ENCODE data around the gene FAAP20.

Gene FAAP20

DNA sequence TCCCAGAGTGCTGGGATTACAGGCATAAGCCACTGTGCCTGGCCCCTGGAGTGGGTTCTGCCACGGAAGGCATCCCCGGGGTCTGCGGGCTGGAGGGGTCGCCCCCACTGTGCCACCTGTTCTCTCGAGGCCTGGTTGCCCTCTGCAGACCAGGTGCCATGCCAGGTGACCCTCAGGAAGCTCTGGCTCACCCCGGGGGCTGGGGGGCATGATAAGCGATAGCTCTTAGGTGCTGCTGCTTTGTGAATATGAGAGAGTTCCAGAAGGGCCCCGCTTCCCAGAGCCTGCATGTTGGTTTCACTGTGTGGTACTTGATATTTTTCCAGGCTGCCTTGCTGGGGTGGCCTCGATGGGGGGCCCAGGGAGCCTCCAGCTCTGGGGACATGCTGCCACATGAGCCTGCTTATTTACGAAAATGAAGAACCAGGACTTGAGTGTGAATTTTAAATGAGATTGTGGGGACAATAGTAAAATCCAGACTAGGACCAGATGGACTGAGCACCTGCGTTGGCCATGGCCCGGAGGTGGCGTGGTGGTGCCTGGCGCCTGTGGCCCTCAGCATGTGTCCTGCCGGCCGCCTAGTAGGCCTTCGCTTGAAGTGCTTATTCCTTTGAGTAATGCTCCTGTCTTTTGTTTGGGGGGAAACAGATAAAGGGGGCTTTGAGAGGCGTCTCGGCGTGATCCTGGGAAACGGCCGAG, 40.9 kb upstream of the FAAP20 start:
- no peaks in the 10 kb centered on the region for H3K36me3 ChIP-seq (ENCODE audit: insufficient read depth, low read length)
- H3K9me3 ChIP-seq (ENCODE audit: low read length) = no peaks in the 10 kb centered on the region
- H3K79me2 ChIP-seq (ENCODE audit: insufficient read depth, low read length) = no peaks in the 10 kb centered on the region
- no peaks in the 10 kb centered on the region for H3K9me2 ChIP-seq (ENCODE audit: low read depth, low read length)
- no peak overlapping the region for H3K4me2 ChIP-seq (ENCODE audit: low read length)
- no peaks in the 10 kb centered on the region for H4K20me1 ChIP-seq (ENCODE audit: insufficient read depth, low read length)
- no peak overlapping the region for H3K4me3 ChIP-seq (ENCODE audit: low read depth, low read length, poor library complexity, severe bottlenecking)
- no peaks in the 10 kb centered on the region for H3F3A ChIP-seq (ENCODE audit: insufficient read depth, low read length)
- no peak overlapping the region for H2AFZ ChIP-seq (ENCODE audit: low read length)
- H3K4me1 ChIP-seq (ENCODE audit: insufficient read depth, low read length, severe bottlenecking) = no peaks in the 10 kb centered on the region
- no peaks in the 10 kb centered on the region; the same call in 1 of the 2 replicates for H3K27me3 ChIP-seq (ENCODE audit: insufficient read depth, low read length)
- no peak overlapping the region for H3K27ac ChIP-seq (ENCODE audit: low read depth, low read length, poor library complexity, severe bottlenecking)
- no peak overlapping the region for H3K9ac ChIP-seq (ENCODE audit: low read length)
- TF ChIP-seq, protein P1, sequence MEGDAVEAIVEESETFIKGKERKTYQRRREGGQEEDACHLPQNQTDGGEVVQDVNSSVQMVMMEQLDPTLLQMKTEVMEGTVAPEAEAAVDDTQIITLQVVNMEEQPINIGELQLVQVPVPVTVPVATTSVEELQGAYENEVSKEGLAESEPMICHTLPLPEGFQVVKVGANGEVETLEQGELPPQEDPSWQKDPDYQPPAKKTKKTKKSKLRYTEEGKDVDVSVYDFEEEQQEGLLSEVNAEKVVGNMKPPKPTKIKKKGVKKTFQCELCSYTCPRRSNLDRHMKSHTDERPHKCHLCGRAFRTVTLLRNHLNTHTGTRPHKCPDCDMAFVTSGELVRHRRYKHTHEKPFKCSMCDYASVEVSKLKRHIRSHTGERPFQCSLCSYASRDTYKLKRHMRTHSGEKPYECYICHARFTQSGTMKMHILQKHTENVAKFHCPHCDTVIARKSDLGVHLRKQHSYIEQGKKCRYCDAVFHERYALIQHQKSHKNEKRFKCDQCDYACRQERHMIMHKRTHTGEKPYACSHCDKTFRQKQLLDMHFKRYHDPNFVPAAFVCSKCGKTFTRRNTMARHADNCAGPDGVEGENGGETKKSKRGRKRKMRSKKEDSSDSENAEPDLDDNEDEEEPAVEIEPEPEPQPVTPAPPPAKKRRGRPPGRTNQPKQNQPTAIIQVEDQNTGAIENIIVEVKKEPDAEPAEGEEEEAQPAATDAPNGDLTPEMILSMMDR (IDR thresholded peaks at IDR 0.05; ENCODE audit: low read length) = no peak
- no peak for TF ChIP-seq EZH2 (IDR thresholded peaks at IDR 0.05; ENCODE audit: borderline replicate concordance, low read length)

DNA sequence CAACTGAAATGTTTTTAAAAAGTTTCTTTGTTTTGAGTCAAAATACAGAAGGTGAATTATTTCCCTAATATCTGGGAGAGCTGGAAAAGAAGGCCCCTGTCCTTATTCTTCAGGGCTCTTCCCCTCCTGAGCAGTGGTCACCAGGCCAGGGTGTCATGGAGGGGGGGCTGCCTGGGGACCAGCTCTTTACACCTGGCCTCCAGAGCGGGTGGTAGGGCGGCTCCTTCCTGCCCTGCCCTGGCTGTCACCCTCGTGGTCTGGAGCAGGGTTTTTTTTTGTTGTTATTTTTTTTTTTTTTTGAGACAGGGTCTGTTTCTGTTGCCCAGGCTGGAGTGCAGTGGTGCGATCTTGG, 40.2 kb upstream of the FAAP20 start:
- Histone ChIP-seq H3K9me3 (ENCODE audit: low read length) (no peaks in the 10 kb centered on the region), H2AFZ (ENCODE audit: low read length) (no peak overlapping the region), H3K4me2 (ENCODE audit: low read length) (no peak overlapping the region), H3F3A (ENCODE audit: insufficient read depth, low read length) (no peaks in the 10 kb centered on the region), H3K9me2 (ENCODE audit: low read depth, low read length) (no peaks in the 10 kb centered on the region), H3K27me3 (ENCODE audit: insufficient read depth, low read length) (no peaks in the 10 kb centered on the region), H4K20me1 (ENCODE audit: insufficient read depth, low read length) (no peaks in the 10 kb centered on the region), H3K36me3 (ENCODE audit: insufficient read depth, low read length) (no peaks in the 10 kb centered on the region), H3K4me3 (ENCODE audit: low read depth, low read length, poor library complexity, severe bottlenecking) (no peak overlapping the region), H3K4me1 (ENCODE audit: insufficient read depth, low read length, severe bottlenecking) (no peaks in the 10 kb centered on the region), H3K79me2 (ENCODE audit: insufficient read depth, low read length) (no peaks in the 10 kb centered on the region), H3K27ac (ENCODE audit: low read depth, low read length, poor library complexity, severe bottlenecking) (no peak overlapping the region), H3K9ac (ENCODE audit: low read length) (no peak overlapping the region)
- TF ChIP-seq, protein P1 (IDR thresholded peaks at IDR 0.05; ENCODE audit: low read length) = no peak
- no peak for TF ChIP-seq EZH2 (IDR thresholded peaks at IDR 0.05; ENCODE audit: borderline replicate concordance, low read length)

DNA sequence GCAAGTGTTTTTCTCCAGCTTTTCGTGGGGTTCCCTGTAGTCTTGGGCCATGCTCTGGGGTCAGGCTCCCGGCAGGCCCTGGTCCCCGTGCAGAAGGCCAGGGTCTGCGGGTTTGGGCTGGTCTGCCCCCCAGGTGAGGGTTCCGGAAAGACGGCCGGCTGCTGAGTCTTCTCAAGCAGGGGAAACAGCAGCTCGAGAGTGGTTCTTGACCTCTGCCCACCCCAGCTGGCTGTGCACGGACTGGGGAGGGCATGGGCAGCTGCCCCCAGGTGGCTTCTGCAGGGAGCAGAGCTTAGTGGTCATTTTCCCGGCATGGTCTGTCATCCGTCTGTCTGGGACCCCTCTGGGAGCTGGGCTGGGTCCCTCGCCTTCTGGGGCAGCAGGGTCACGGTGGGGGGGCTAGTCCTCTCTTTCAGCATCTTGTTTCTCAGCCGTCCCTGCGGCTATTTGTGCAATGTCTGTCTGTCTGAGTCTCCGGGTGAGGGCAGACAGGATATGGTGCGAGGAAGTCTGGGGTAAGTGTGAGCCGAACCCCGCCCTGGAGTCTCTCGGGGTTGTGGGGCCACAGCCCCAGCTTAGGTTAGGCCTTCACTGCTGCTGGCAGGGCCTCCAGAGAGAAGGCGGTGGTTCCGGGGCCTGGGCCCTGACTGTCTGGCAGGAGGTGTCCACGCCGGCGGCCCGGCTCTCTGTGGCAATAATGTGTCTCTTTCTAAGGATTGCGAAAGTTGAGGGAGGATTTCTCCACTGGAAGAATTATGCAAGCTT, 39.6 kb upstream of the FAAP20 start:
- H3K4me2 ChIP-seq (ENCODE audit: low read length) = no peak overlapping the region
- H3K9ac ChIP-seq (ENCODE audit: low read length) = no peak overlapping the region
- H3K9me3 ChIP-seq (ENCODE audit: low read length) = no peaks in the 10 kb centered on the region
- H3K4me3 ChIP-seq (ENCODE audit: low read depth, low read length, poor library complexity, severe bottlenecking) = no peak overlapping the region
- TF ChIP-seq EZH2 (IDR thresholded peaks at IDR 0.05; ENCODE audit: borderline replicate concordance, low read length) = no peak
- TF ChIP-seq, protein P1 (IDR thresholded peaks at IDR 0.05; ENCODE audit: low read length) = no peak
- H3K27ac ChIP-seq (ENCODE audit: low read depth, low read length, poor library complexity, severe bottlenecking) = no peak overlapping the region
- no peaks in the 10 kb centered on the region for H3K36me3 ChIP-seq (ENCODE audit: insufficient read depth, low read length)
- no peaks in the 10 kb centered on the region for H3K27me3 ChIP-seq (ENCODE audit: insufficient read depth, low read length)
- peaks cover 5% of the 10 kb centered on the region for H3K4me1 ChIP-seq (ENCODE audit: insufficient read depth, low read length, severe bottlenecking)
- no peaks in the 10 kb centered on the region for H3F3A ChIP-seq (ENCODE audit: insufficient read depth, low read length)
- H3K79me2 ChIP-seq (ENCODE audit: insufficient read depth, low read length) = no peaks in the 10 kb centered on the region
- no peak overlapping the region for H2AFZ ChIP-seq (ENCODE audit: low read length)
- no peaks in the 10 kb centered on the region for H4K20me1 ChIP-seq (ENCODE audit: insufficient read depth, low read length)
- H3K9me2 ChIP-seq (ENCODE audit: low read depth, low read length) = no peaks in the 10 kb centered on the region

Data from OCI-LY1 (cell line).